GM12878 (cell line): ENCODE data around the gene MGP. TPM values are rescaled to one million over a fixed set of nuclear protein-coding genes. Genes with fewer than 3 reads are reported as not detected.

Experiments
- ATAC-seq: fragments of 200-7000 bp; cut with Tn5 transposase; 3 replicates; pipeline ENCODE4 v1.9.1; 2020; ENCODE audit warnings: mild to moderate bottlenecking, moderate library complexity
- BruUV-seq: library from RNA; stranded (reverse); fragments of 400-500 nt; replicated peaks from 2 replicates; lab custom pipeline; 2021; lab: Mats Ljungman, UMichigan
- CTCF ChIA-PET: fragments of 300-600 bp; sonication (Branson Sonifier 250); formaldehyde crosslinking; extraction: SDS; loops from one replicate; lab custom pipeline; 2021; ENCODE audit warnings: inconsistent platforms; lab: Yijun Ruan, JAX
- POLR2A ChIA-PET: fragments of 350-600 bp; formaldehyde crosslinking; extraction: SDS; loops from one replicate; lab custom pipeline; 2021; ENCODE audit warnings: inconsistent platforms; lab: Charles Lee
- RAD21 ChIA-PET: fragments of 300-600 bp; sonication (Branson Sonifier 250); formaldehyde crosslinking; loops from one replicate; lab custom pipeline; 2023; ENCODE audit warnings: antibody characterized with exemption; ENCODE audit not compliant: unreplicated experiment; lab: Charles Lee
- SMC1A ChIA-PET: fragments of 300-600 bp; sonication (Branson Sonifier 250); formaldehyde crosslinking; loops from one replicate; lab custom pipeline; 2023; ENCODE audit not compliant: unreplicated experiment, uncharacterized antibody; lab: Charles Lee
- DNase-seq: peaks from one replicate; pipeline ENCODE4 v3.0.0-alpha.2; 2011; ENCODE audit warnings: low read depth, low spot score
- FAIRE-seq: peaks from 3 replicates; lab custom pipeline; 2011; peaks lifted over from hg19 to GRCh38; lab: Jason Lieb, UNC
- H2AFZ ChIP-seq: 2 replicates; pipeline ENCODE4 v1.6.0; 2011; ENCODE audit warnings: low read depth, low read length, control low read depth; ENCODE audit not compliant: control insufficient read depth
- H3K27ac ChIP-seq: 2 replicates; pipeline ENCODE4 v1.5.1; 2011; ENCODE audit warnings: control low read depth; ENCODE audit not compliant: control insufficient read depth, insufficient read depth
- H3K27me3 ChIP-seq, 2 experiments: replicated peaks in 1 of 2; 2 replicates each; pipeline versions ENCODE4 v1.6.0 to v1.6.1; 2011; ENCODE audit warnings: low read length in 1 of 2; ENCODE audit not compliant: control insufficient read depth in 2 of 2, insufficient read depth in 2 of 2
- H3K36me3 ChIP-seq, 2 experiments: 2 replicates each; pipeline ENCODE4 v1.5.1; 2011; ENCODE audit warnings: low read length in 1 of 2; ENCODE audit not compliant: control insufficient read depth in 2 of 2, insufficient read depth in 2 of 2
- H3K4me1 ChIP-seq: 2 replicates; pipeline ENCODE4 v1.6.1; 2011; ENCODE audit warnings: mild to moderate bottlenecking, low read length, moderate library complexity, mixed read lengths; ENCODE audit not compliant: control insufficient read depth, insufficient read depth
- H3K4me2 ChIP-seq: 2 replicates; pipeline ENCODE4 v1.6.0; 2011; ENCODE audit warnings: control low read depth; ENCODE audit not compliant: control insufficient read depth, insufficient read depth
- H3K4me3 ChIP-seq: fragments of 200-600 bp; sonication (generic); 2 replicates; pipeline ENCODE4 v1.5.1; 2016
- H3K79me2 ChIP-seq: 2 replicates; pipeline ENCODE4 v1.6.0; 2011; ENCODE audit warnings: low read length; ENCODE audit not compliant: control insufficient read depth, insufficient read depth
- H3K9ac ChIP-seq: 2 replicates; pipeline ENCODE4 v1.8.0; 2011; ENCODE audit warnings: low read length, control low read depth, mixed read lengths; ENCODE audit not compliant: control insufficient read depth, insufficient read depth
- H3K9me3 ChIP-seq: replicated peaks from 3 replicates; pipeline ENCODE4 v1.5.1; 2011; ENCODE audit warnings: mild to moderate bottlenecking, low read length; ENCODE audit not compliant: control insufficient read depth, insufficient read depth
- H4K20me1 ChIP-seq: 2 replicates; pipeline ENCODE4 v1.6.0; 2011; ENCODE audit not compliant: control insufficient read depth, insufficient read depth
- BMI1 ChIP-seq: fragments of 450-650 bp; IDR thresholded peaks from 2 replicates; pipeline ENCODE4 v1.6.1; 2016; ENCODE audit warnings: mild to moderate bottlenecking, moderate library complexity, borderline replicate concordance
- BRCA1 ChIP-seq: IDR thresholded peaks from 2 replicates; pipeline ENCODE4 v1.6.1; 2011; ENCODE audit warnings: low read depth, low read length, improper control_type of control experiment
- ESRRA ChIP-seq: IDR thresholded peaks from 2 replicates; pipeline ENCODE4 v1.6.1; 2012; ENCODE audit warnings: mild to moderate bottlenecking, low read length, improper control_type of control experiment
- HDAC6 ChIP-seq: fragments of 200-600 bp; sonication (generic); IDR thresholded peaks from one replicate; pipeline ENCODE4 v1.8.0; 2017; ENCODE audit warnings: antibody characterized with exemption; ENCODE audit not compliant: unreplicated experiment
- KAT2A ChIP-seq: conservative IDR thresholded peaks from 2 replicates; pipeline ENCODE4 v1.6.1; 2011; ENCODE audit warnings: low read depth, low read length; ENCODE audit not compliant: control insufficient read depth
- NRF1 ChIP-seq: conservative IDR thresholded peaks from 2 replicates; pipeline ENCODE4 v1.6.1; 2011; ENCODE audit warnings: mild to moderate bottlenecking, low read depth, low read length, improper control_type of control experiment
- POLR2AphosphoS2 ChIP-seq: IDR thresholded peaks from 2 replicates; pipeline ENCODE4 v1.6.1; 2011; ENCODE audit warnings: low read depth, mild to moderate bottlenecking, low read length, improper control_type of control experiment, moderate library complexity
- TARDBP ChIP-seq: IDR thresholded peaks from 2 replicates; pipeline ENCODE4 v1.6.1; 2016; ENCODE audit warnings: borderline replicate concordance
- TBL1XR1 ChIP-seq: IDR thresholded peaks from 2 replicates; pipeline ENCODE4 v1.6.1; 2012; ENCODE audit warnings: low read depth, low read length, improper control_type of control experiment
- WRNIP1 ChIP-seq: IDR thresholded peaks from 2 replicates; pipeline ENCODE4 v1.6.1; 2011; ENCODE audit warnings: low read depth, low read length, improper control_type of control experiment, borderline replicate concordance
- WGBS: methylation state at CpG from one replicate; pipeline ENCODE4 v1.1.6; 2016; ENCODE audit warnings: low lambda C conversion rate; ENCODE audit not compliant: insufficient replicate concordance, insufficient coverage; ENCODE audit errors: missing lambda C conversion rate; 5-methylcytosine and 5-hydroxymethylcytosine counted together
- in situ Hi-C: fragments of 300-500 bp; cut with MboI; formaldehyde crosslinking; loops from 9 replicates; pipeline ENCODE4 v1.14.3; 2018; ENCODE audit warnings: mixed read lengths
- intact Hi-C: fragments of 100-400 bp; cut with micrococcal nuclease; formaldehyde crosslinking; loops from one replicate; pipeline ENCODE4 v1.14.2; 2022; ENCODE audit not compliant: unreplicated experiment
- polyA plus RNA-seq, 11 experiments: library from polyadenylated mRNA; depleted of rRNA in 4 of 11; unstranded in 6 of 11; stranded (reverse) in 5 of 11; fragments of >200 nt; fragmentation: Nextera tagmentation in 4 of 11; fragmentation: Illumina TruSeq in 1 of 11; extraction: Ambion mirVana in 4 of 11; extraction: Trizol in 1 of 11; gene quantifications; 1 replicate in 1 of 11; 2 replicates in 10 of 11; pipeline versions ENCODE4 v1.2.1 to v1.2.3, GENCODE V29; 2011 to 2016; ENCODE audit warnings: inconsistent platforms in 2 of 11, missing spikeins in 2 of 11, low read depth in 1 of 11
- total RNA-seq, 4 experiments: library from RNA; depleted of rRNA in 3 of 4; stranded (reverse); fragments of >200 nt in 3 of 4; fragmentation: Illumina TruSeq in 1 of 4; extraction: Trizol in 1 of 4; gene quantifications; 2 replicates each; pipeline versions ENCODE4 v1.2.1 to v1.2.3, GENCODE V29; 2013 to 2021
- TF ChIP-seq, protein P1 (sequence below): IDR thresholded peaks from 2 replicates; pipeline ENCODE4 v1.6.1; 2011; ENCODE audit warnings: borderline replicate concordance, low read depth, mild to moderate bottlenecking, moderate library complexity, low read length; ENCODE audit not compliant: insufficient read depth, poor library complexity, severe bottlenecking

Gene MGP
- total and polyA plus RNA-seq, 10 of the 15 experiments (the other 5 are each of a cell fraction or from before 2014, with no cell fraction given), result 0.21 to 1.2 TPM; not detected in 8

DNA sequence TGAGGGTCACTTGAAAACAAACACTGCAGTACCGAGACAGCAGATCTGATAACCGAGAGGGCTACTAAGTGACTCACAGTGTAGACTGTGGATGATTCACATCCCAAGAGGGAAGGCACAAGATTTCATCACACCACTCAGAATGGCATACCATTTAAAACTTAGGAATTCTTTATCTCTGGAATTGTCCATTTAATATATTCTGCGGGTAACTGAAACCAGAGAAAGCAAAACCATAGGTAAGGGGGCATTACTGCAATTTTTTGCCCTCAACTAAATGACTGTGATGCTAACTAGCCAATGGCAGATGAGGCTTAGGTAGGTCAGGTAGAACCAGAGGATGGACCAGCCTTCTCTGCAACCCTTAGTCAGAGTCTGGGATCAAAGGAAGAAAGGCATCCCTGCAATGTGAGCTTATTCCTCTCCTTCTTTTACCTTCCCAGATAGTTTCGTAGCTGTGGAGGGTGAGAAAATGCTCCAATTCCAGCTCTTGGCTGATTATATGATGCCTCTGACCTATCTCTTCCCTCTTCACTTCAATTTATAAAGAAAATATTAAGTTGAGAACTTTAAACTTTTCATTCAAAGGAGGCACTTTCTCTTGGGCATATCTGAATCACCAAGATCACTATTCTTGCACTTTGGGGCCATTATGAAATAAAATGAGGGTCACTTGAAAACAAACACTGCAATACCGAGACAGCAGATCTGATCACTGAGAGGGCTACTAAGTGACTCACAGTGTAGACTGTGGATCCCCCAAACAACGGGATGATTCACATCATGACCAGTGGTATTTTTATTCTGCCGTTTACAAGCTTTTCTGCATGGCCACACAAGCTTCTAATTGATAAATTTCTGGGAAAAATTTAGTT, 49.1 kb downstream of the MGP start:
- ChIA-PET SMC1A (interaction anchor here (0.9 to 1.6 kb wide), 5 partner anchors 12 to 159 kb away, joined by 3 to 6 read pairs (median 3); no protein-coding TSS in a partner anchor), CTCF (interaction anchor here (0.5 to 2.0 kb wide), 4 partner anchors 10 to 439 kb away, joined by 3 to 7 read pairs (median 6); no protein-coding TSS in a partner anchor), POLR2A (interaction anchor here (0.6 kb wide), 1 partner anchor 30 kb away, joined by 3 read pairs; no protein-coding TSS in a partner anchor), RAD21 (no interaction called here)
- Histone ChIP-seq H3K4me3 (no peak overlapping the region), H3K36me3 (no peaks in the 10 kb centered on the region), H3K4me2 (no peak overlapping the region), H3K27ac (no peak overlapping the region), H2AFZ (no peak overlapping the region), H3K27me3 (no peaks in the 10 kb centered on the region; a peak in 2 of 4 replicates), H3K9me3 (no peaks in the 10 kb centered on the region), H3K4me1 (no peaks in the 10 kb centered on the region)
- intact Hi-C loops, result no loop called here
- DNase-seq (no peak), ATAC-seq (no peak; the same call in 2 of the 3 replicates), FAIRE-seq (no peak)
- in situ Hi-C loops, result no loop called here
- TF ChIP-seq HDAC6 (no peak), BMI1 (no peak), NRF1 (no peak), KAT2A (no peak), BRCA1 (no peak), POLR2AphosphoS2 (no peak), ESRRA (no peak), TARDBP (no peak), TBL1XR1 (no peak), WRNIP1 (no peak)
- TF ChIP-seq, protein P1, sequence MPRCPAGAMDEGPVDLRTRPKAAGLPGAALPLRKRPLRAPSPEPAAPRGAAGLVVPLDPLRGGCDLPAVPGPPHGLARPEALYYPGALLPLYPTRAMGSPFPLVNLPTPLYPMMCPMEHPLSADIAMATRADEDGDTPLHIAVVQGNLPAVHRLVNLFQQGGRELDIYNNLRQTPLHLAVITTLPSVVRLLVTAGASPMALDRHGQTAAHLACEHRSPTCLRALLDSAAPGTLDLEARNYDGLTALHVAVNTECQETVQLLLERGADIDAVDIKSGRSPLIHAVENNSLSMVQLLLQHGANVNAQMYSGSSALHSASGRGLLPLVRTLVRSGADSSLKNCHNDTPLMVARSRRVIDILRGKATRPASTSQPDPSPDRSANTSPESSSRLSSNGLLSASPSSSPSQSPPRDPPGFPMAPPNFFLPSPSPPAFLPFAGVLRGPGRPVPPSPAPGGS, result no peak
- TF ChIP-seq, all 136 proteins: peak for 0
- BruUV-seq, result no TSS peak
- no peak overlapping the region for H3K9ac ChIP-seq
- no peaks in the 10 kb centered on the region for H4K20me1 ChIP-seq
- H3K79me2 ChIP-seq, result no peaks in the 10 kb centered on the region
- WGBS, result 21% methylated on average over 7 of the region's 7 CpGs
